CD14-positive monocyte (primary cell): ENCODE results near the gene CSMD2. TPM values are rescaled to one million over a fixed set of nuclear protein-coding genes. Genes with fewer than 3 reads are reported as not detected.

ENCODE experiments used
- DNase-seq, 3 donors: peaks; one replicate each; pipeline ENCODE4 v3.0.0-alpha.2; 2011 to 2022
- H2AFZ ChIP-seq: 2 replicates; pipeline ENCODE4 v1.6.0; 2012; ENCODE audit warnings: mild to moderate bottlenecking, low read depth, low read length, inconsistent platforms; ENCODE audit not compliant: insufficient read depth, poor library complexity, severe bottlenecking
- H3K27ac ChIP-seq, 2 donors: 1 replicate in 1 of 2; 2 replicates in 1 of 2; pipeline ENCODE4 v1.5.1; 2012 to 2013; ENCODE audit warnings: low read length in 2 of 2, control low read depth in 1 of 2, inconsistent platforms in 1 of 2, low read depth in 1 of 2, mild to moderate bottlenecking in 1 of 2
- H3K27me3 ChIP-seq, 2 donors: one replicate each; pipeline versions ENCODE4 v1.6.0 to v1.6.1; 2011 to 2013; ENCODE audit warnings: low read length in 2 of 2; ENCODE audit not compliant: control insufficient read depth in 2 of 2, insufficient read depth in 2 of 2
- H3K36me3 ChIP-seq, 2 donors: replicated peaks in 1 of 2; 1 replicate in 1 of 2; 2 replicates in 1 of 2; pipeline versions ENCODE4 v1.5.1 to v1.6.1; 2012 to 2013; ENCODE audit warnings: low read length in 2 of 2, control low read depth in 1 of 2, inconsistent platforms in 1 of 2, mild to moderate bottlenecking in 1 of 2; ENCODE audit not compliant: insufficient read depth in 2 of 2, control insufficient read depth in 1 of 2
- H3K4me1 ChIP-seq, 2 donors: 1 replicate in 1 of 2; 2 replicates in 1 of 2; pipeline versions ENCODE4 v1.5.1 to v1.6.1; 2012 to 2013; ENCODE audit warnings: low read length in 2 of 2, control low read depth in 1 of 2, inconsistent platforms in 1 of 2, mild to moderate bottlenecking in 1 of 2, moderate library complexity in 1 of 2; ENCODE audit not compliant: insufficient read depth in 2 of 2, control insufficient read depth in 1 of 2
- H3K4me2 ChIP-seq: replicated peaks from 2 replicates; pipeline ENCODE3; 2012; ENCODE audit warnings: low read length, moderate library complexity, mild to moderate bottlenecking; ENCODE audit not compliant: poor library complexity, severe bottlenecking; ENCODE audit errors: extremely low read depth
- H3K4me3 ChIP-seq, 3 experiments: fragments of 200-600 bp in 1 of 3; sonication (generic) in 1 of 3; replicated peaks in 1 of 3; 1 replicate in 2 of 3; 2 replicates in 1 of 3; pipeline ENCODE4 v1.5.1; 2011 to 2013; ENCODE audit warnings: low read length in 3 of 3, mild to moderate bottlenecking in 3 of 3, control low read depth in 2 of 3, low read depth in 2 of 3, inconsistent platforms in 1 of 3, moderate library complexity in 1 of 3
- H3K79me2 ChIP-seq: 2 replicates; pipeline ENCODE4 v1.6.0; 2012; ENCODE audit warnings: mild to moderate bottlenecking, control low read depth, inconsistent platforms, low read length, moderate library complexity; ENCODE audit not compliant: insufficient read depth
- H3K9ac ChIP-seq: 2 replicates; pipeline ENCODE4 v1.6.0; 2017; ENCODE audit warnings: low read length, mild to moderate bottlenecking; ENCODE audit not compliant: insufficient read depth, poor library complexity, severe bottlenecking
- H3K9me3 ChIP-seq, 2 donors: replicated peaks in 1 of 2; 1 replicate in 1 of 2; 2 replicates in 1 of 2; pipeline versions ENCODE4 v1.5.1 to v1.6.1; 2012 to 2013; ENCODE audit warnings: low read length in 2 of 2, control low read depth in 1 of 2; ENCODE audit not compliant: control insufficient read depth in 1 of 2, insufficient read depth in 1 of 2
- H4K20me1 ChIP-seq: 2 replicates; pipeline ENCODE4 v1.6.0; 2012; ENCODE audit warnings: mild to moderate bottlenecking, low read length, control low read depth, moderate library complexity; ENCODE audit not compliant: insufficient read depth
- H3K27ac Mint-ChIP-seq, 7 donors: one replicate each; pipeline ENCODE4 v1.8.0; 2020; ENCODE audit warnings: mild to moderate bottlenecking in 7 of 7, mixed read lengths in 7 of 7, moderate library complexity in 6 of 7, inconsistent platforms in 2 of 7
- H3K27me3 Mint-ChIP-seq, 3 donors: one replicate each; pipeline ENCODE4 v1.8.0; 2021 to 2022; ENCODE audit warnings: low read depth in 3 of 3, mild to moderate bottlenecking in 3 of 3, mixed read lengths in 3 of 3, moderate library complexity in 3 of 3, inconsistent platforms in 1 of 3
- H3K36me3 Mint-ChIP-seq, 2 donors: one replicate each; pipeline ENCODE4 v1.8.0; 2020; ENCODE audit warnings: mixed read lengths in 2 of 2, inconsistent platforms in 1 of 2, mild to moderate bottlenecking in 1 of 2
- H3K4me1 Mint-ChIP-seq: one replicate; pipeline ENCODE4 v1.8.0; 2020; ENCODE audit warnings: mild to moderate bottlenecking, mixed read lengths
- H3K4me3 Mint-ChIP-seq, 2 donors: one replicate each; pipeline ENCODE4 v1.8.0; 2020; ENCODE audit warnings: mild to moderate bottlenecking in 2 of 2, mixed read lengths in 2 of 2, moderate library complexity in 1 of 2
- H3K9me3 Mint-ChIP-seq, 7 donors: one replicate each; pipeline ENCODE4 v1.8.0; 2020 to 2022; ENCODE audit warnings: mixed read lengths in 7 of 7, mild to moderate bottlenecking in 6 of 7, moderate library complexity in 6 of 7, inconsistent platforms in 2 of 7
- WGBS: methylation state at CpG from one replicate; pipeline ENCODE4 v1.1.5; 2013; ENCODE audit warnings: missing lambda C conversion rate; ENCODE audit not compliant: insufficient coverage; 5-methylcytosine and 5-hydroxymethylcytosine counted together
- intact Hi-C, 2 donors: fragments of 100-400 bp; cut with micrococcal nuclease; formaldehyde crosslinking; loops; one replicate each; pipeline versions ENCODE4 v1.15.0 to v1.15.1; 2023
- polyA plus RNA-seq, 3 donors: library from polyadenylated mRNA; depleted of rRNA in 1 of 3; unstranded in 2 of 3; stranded (reverse) in 1 of 3; fragments of 300-500 nt in 2 of 3; fragments of >200 nt in 1 of 3; fragmentation: Illumina TruSeq in 2 of 3; gene quantifications; 1 replicate in 2 of 3; 2 replicates in 1 of 3; pipeline ENCODE4 v1.2.3, GENCODE V29; 2012 to 2021
- TF ChIP-seq, protein P1 (sequence below): fragments of 200-600 bp; IDR thresholded peaks from one replicate; pipeline ENCODE4 v1.8.0; 2022; ENCODE audit warnings: antibody characterized with exemption, mild to moderate bottlenecking

The CSMD2 gene
- polyA plus RNA-seq, 3 donors, result 0.04 TPM; not detected in 2

GRCh38 chr1:33578557-33579448 is 586.2 kb downstream of the CSMD2 start:
- Histone ChIP-seq H3K79me2 (no peaks in the 10 kb centered on the region), H3K27ac (no peak overlapping the region), H3K36me3 (no peaks in the 10 kb centered on the region), H3K9me3 (no peaks in the 10 kb centered on the region), H3K4me1 (peaks cover 0 to 8% of the 10 kb centered on the region in 2 donors), H2AFZ (no peak overlapping the region), H3K4me3 (no peak overlapping the region), H3K27me3 (peaks cover 0 to under 1% of the 10 kb centered on the region in 2 donors), H3K4me2 (no peak overlapping the region), H4K20me1 (no peaks in the 10 kb centered on the region), H3K9ac (no peak overlapping the region)
- no peaks in the 10 kb centered on the region for H3K36me3 Mint-ChIP-seq
- H3K9me3 Mint-ChIP-seq, result peaks cover 0 to 4% (median 2%) of the 10 kb centered on the region in 7 donors
- intact Hi-C loops, result no loop called here
- WGBS, result 72% methylated on average over 4 of the region's 16 CpGs
- TF ChIP-seq, protein P1, sequence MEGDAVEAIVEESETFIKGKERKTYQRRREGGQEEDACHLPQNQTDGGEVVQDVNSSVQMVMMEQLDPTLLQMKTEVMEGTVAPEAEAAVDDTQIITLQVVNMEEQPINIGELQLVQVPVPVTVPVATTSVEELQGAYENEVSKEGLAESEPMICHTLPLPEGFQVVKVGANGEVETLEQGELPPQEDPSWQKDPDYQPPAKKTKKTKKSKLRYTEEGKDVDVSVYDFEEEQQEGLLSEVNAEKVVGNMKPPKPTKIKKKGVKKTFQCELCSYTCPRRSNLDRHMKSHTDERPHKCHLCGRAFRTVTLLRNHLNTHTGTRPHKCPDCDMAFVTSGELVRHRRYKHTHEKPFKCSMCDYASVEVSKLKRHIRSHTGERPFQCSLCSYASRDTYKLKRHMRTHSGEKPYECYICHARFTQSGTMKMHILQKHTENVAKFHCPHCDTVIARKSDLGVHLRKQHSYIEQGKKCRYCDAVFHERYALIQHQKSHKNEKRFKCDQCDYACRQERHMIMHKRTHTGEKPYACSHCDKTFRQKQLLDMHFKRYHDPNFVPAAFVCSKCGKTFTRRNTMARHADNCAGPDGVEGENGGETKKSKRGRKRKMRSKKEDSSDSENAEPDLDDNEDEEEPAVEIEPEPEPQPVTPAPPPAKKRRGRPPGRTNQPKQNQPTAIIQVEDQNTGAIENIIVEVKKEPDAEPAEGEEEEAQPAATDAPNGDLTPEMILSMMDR, result no peak
- H3K4me1 Mint-ChIP-seq, result peaks cover 12% of the 10 kb centered on the region
- DNase-seq, result no peak
- no peak overlapping the region for H3K4me3 Mint-ChIP-seq
- peaks cover 0 to 3% (median 3%) of the 10 kb centered on the region in 3 donors for H3K27me3 Mint-ChIP-seq
- H3K27ac Mint-ChIP-seq, result no peak overlapping the region

DNA sequence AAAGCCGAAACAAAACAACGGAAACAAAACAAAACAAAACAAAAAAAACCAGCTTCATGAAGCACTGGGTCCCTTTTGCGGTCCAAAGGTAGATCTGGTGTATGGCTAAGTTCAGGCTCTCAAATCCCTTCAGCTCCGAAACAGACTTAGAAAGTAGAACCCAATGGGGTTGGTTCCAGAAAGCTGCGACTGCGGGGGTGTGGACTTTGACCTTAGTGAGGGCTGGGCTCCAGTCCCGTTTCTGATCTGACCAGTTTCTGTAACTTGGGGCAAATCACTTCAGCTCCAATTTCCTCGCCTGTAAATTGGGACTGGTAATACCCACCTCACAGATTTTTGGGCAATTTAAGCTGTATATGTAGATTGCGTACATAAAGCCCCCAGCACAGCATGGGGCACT is 587.4 kb downstream of the CSMD2 start:
- Histone ChIP-seq H3K4me1 (peaks cover 0 to 8% of the 10 kb centered on the region in 2 donors), H3K27me3 (no peaks in the 10 kb centered on the region), H2AFZ (no peak overlapping the region), H3K79me2 (no peaks in the 10 kb centered on the region), H3K27ac (no peak overlapping the region), H3K9me3 (no peaks in the 10 kb centered on the region), H3K9ac (no peak overlapping the region), H3K4me3 (no peak overlapping the region), H3K36me3 (no peaks in the 10 kb centered on the region), H3K4me2 (no peak overlapping the region), H4K20me1 (no peaks in the 10 kb centered on the region)
- no peak overlapping the region for H3K27ac Mint-ChIP-seq
- DNase-seq, result no peak
- WGBS, result 100% methylated on average over 4 of the region's 9 CpGs
- intact Hi-C loops, result no loop called here
- H3K27me3 Mint-ChIP-seq, result peaks cover 0 to 8% (median 1%) of the 10 kb centered on the region in 3 donors
- no peak overlapping the region for H3K4me3 Mint-ChIP-seq
- TF ChIP-seq, protein P1, result no peak
- H3K36me3 Mint-ChIP-seq, result no peaks in the 10 kb centered on the region
- H3K9me3 Mint-ChIP-seq, result peaks cover 0 to 8% (median 2%) of the 10 kb centered on the region in 7 donors
- H3K4me1 Mint-ChIP-seq, result peaks cover 12% of the 10 kb centered on the region
